Erythroblast (primary cell): ENCODE results near the gene KDM4C.
A peak's percentile ranks its signal among the peaks of the same experiment; 100 is the strongest.
"Not testable (repeated sequence)": the region's sequence is repeated elsewhere in the genome, so short reads cannot be mapped to it uniquely, and the experiment has no call there.

Source experiments
- DNase-seq, 2 experiments: peaks; one replicate each; lab custom pipeline; 2025; lab: John Stamatoyannopoulos, UW
- GATA1 ChIP-seq: IDR thresholded peaks from 2 replicates; pipeline ENCODE4 v1.6.1; 2011; ENCODE audit warnings: low read depth, mild to moderate bottlenecking, control low read depth, low read length, moderate library complexity
- POLR2A ChIP-seq: IDR thresholded peaks from 2 replicates; pipeline ENCODE4 v1.6.1; 2011; ENCODE audit warnings: mild to moderate bottlenecking, low read length

Gene KDM4C

GRCh38 chr9:6757132-6757455 lies 679 bp upstream of the KDM4C start:
- DNase-seq = peak; percentile 96
- no peak for TF ChIP-seq GATA1
- TF ChIP-seq POLR2A = no peak

DNA sequence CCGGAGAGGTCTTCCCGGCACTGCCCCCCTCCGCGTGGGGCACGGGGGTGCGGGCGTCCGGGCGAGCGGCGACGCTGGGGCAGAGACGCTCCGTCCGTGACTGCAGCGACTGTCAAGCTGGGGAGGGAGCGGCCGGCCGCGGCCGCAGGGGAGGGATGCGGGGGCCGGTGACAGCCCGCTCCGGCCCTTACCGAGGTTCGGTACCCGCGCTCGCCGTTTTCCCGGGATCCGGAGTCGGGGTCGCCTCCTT lies 400 bp downstream of the KDM4C start:
- no peak for DNase-seq
- TF ChIP-seq POLR2A = no peak
- no peak for TF ChIP-seq GATA1

DNA sequence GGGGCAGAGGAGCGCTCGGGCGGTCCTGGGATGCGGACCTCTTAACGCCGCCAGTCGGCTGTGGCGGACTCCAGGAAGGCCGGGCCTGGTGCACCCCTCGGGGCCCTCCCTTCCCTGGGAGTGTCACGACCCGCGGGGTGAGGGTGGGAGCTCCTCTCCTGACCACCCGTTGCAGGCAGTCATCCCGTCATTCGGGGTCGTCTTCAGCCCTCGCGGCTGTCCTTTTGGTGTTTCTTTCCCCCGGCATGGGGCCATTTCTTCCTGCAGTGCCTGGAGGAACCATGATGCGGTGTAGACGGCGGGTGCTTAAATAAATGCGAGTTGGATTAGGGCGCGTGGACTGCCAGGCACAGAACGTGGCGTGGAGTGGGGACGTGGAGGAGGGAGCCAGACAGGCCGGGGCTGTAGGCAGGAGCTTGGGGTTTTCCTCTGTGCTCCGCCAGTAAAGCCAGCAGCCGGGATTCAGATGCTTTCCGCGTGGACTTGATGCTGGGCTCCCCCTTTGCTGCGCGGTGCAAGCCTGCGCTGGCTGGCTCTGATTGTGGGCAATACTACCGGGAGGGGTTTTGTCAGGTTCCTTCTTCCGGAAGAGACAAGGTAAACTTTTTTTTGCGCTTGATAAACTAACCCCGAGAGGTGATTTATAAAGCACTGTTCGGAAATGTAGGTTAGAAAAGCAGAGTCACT lies 868 bp downstream of the KDM4C start:
- peak; percentile 77 to 79 for DNase-seq
- TF ChIP-seq POLR2A = peak; percentile 26
- no peak for TF ChIP-seq GATA1

GRCh38 chr9:6759185-6759977 lies 1.6 kb downstream of the KDM4C start:
- TF ChIP-seq POLR2A (no peak), GATA1 (no peak)
- DNase-seq = peak; percentile 64 to 73

GRCh38 chr9:6761306-6761705 lies 3.5 kb downstream of the KDM4C start:
- TF ChIP-seq GATA1 (no peak), POLR2A (no peak)
- DNase-seq = no peak

- no peak for DNase-seq
- TF ChIP-seq POLR2A (no peak), GATA1 (no peak)
Measured at GRCh38 chr9:6763244-6763643, 5.5 kb downstream of the KDM4C start.

DNA sequence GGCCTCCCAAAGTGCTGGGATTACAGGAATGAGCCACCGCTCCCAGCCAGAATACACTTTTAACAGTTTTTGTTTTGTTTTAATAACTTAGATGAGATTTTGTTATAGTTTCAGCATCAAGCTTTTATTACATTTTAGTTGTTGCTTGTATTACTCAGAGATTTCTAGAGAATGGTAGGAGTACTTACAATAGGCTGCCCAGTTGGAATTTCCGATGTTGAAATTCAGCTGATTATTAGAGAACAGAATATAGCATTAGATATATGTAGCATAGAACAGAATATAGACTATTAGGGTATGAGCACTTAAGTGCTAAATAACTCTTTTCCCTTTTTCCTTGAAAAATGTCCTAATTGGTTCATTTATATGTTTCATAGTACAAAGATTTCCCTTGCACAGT lies 6.2 kb downstream of the KDM4C start:
- DNase-seq = no peak
- TF ChIP-seq POLR2A (no peak), GATA1 (no peak)

GRCh38 chr9:6764523-6764922 lies 6.8 kb downstream of the KDM4C start:
- no peak for TF ChIP-seq GATA1
- TF ChIP-seq POLR2A = no peak
- DNase-seq = no peak

- DNase-seq = peak in 1 of 2 experiments; percentile 12
- TF ChIP-seq POLR2A (no peak), GATA1 (no peak)
Measured at GRCh38 chr9:6764950-6765349, 7.2 kb downstream of the KDM4C start.

DNA sequence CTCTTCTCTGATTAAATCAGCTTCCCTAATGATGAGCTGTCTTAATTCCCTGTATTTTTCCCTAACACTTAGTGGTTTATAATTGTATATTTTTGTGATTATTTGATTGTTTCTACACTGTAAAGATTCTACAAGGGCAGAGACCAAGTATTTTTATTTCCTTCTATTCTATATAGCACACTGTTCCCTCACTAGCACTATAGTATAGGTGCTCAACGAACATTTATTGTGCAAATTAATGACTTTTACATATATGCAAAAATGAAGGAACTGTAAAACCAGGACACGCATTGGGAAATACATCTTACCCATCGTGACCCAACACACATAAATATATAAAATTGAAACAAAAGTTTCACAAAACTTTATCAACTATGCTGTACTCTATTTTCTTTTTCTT lies 7.6 kb downstream of the KDM4C start:
- TF ChIP-seq GATA1 (no peak), POLR2A (no peak)
- no peak for DNase-seq

- no peak for TF ChIP-seq POLR2A
- DNase-seq = no peak
Measured at GRCh38 chr9:6766606-6767005, 8.8 kb downstream of the KDM4C start.

DNA sequence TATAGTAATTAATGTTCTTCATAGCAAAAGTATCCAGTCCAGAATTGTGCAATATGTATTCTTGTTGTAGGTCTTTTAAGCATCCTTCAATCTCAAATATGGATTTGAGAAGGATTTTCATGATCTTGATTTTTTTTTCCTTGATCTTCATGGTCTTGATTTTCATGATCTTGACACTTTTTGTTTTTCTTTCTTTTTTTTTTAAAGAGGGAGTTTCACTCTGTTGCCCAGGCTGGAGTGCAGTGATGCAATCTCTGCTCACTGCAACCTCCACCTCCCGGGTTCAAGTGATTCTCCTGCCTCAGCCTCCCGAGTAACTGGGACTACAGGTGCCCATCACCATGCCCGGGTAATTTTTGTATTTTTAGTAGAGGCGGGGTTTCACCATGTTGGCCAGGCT lies 10.8 kb downstream of the KDM4C start:
- not testable (repeated sequence) for DNase-seq

DNA sequence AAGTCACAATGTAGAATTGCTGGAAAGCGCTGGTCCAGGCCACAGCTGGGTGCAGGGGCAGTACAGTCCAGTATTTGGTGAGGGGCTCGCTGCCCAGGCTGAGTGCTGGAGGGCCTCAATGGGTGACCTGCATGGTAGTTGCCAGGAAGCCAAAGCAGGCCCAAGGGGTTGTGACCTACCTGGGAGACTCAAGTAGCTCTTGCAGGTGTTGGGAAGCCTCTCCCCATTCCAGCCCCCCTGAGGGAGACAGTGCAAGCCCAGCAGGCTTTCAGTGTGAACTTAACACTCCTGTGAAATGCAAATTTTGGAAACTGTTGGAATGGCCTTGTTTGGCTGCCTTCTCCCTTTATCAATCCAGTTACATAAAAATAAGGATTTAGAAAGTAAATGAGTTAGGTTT lies 13.9 kb downstream of the KDM4C start:
- TF ChIP-seq GATA1 (no peak), POLR2A (no peak)

DNA sequence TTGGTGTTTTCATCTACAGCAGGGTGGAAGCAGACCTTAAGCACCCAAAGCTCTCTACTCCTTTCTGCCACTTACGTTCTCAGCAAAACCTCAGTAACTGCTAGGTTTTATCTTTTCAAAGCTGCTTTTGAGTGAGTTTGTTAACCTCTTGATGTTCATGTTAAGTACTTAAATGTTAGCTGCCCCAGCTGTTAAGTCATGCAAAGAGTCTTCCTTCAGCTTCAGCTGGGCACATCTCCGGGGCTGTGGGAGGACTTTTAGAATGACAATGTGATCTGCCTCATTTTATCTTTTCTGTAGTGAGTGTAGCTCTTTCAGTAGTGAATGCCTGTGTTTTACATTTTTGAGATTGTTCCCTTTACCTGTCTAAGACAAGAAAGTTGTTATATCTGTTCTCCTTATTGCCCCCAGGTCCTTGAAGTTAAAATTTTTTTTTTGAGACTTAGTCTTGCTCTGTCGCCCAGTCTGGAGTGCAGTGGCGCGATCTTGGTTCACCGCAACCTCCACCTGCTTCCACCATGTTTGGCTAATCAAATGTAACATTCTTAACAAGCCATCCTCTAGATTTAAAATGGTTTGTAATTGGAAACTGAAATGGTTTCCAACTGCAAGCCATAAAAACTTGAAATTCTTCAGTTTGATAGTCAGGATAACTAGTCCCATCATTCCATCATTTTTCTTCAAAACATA lies 19.6 kb downstream of the KDM4C start:
- no peak for TF ChIP-seq GATA1
- TF ChIP-seq POLR2A = no peak
- no peak for DNase-seq

More for the DNA sequence above, 13.9 kb downstream of the KDM4C start:
- no peak for DNase-seq
